A549 (cell line): ENCODE results near the gene PMPCA. TPM values are rescaled to one million over a fixed set of nuclear protein-coding genes. Genes with fewer than 3 reads are reported as not detected.
A peak's percentile ranks its signal among the peaks of the same experiment; 100 is the strongest.

Experiments
- ATAC-seq, 2 experiments: fragments of 200-7000 bp in 1 of 2; fragments of >200 bp in 1 of 2; cut with Nextera tagmentation in 1 of 2; cut with Tn5 transposase in 1 of 2; 3 replicates each; pipeline versions ENCODE4 v1.8.0 to v1.9.1; 2018 to 2020; ENCODE audit warnings: mild to moderate bottlenecking in 1 of 2, moderate library complexity in 1 of 2
- CTCF ChIA-PET: fragments of 300-600 bp; sonication (Branson Sonifier 250); formaldehyde crosslinking; extraction: SDS; loops from one replicate; lab custom pipeline; 2021; ENCODE audit warnings: antibody characterized with exemption, inconsistent platforms; lab: Yijun Ruan, JAX
- POLR2A ChIA-PET: fragments of 350-600 bp; formaldehyde crosslinking; extraction: SDS; loops from one replicate; lab custom pipeline; 2021; ENCODE audit warnings: antibody characterized with exemption, inconsistent platforms; lab: Yijun Ruan, JAX
- DNase-seq, 2 experiments: peaks; one replicate each; pipeline versions ENCODE4 v3.0.0 to v3.0.0-alpha.2; 2011 to 2016; ENCODE audit warnings: low read depth in 1 of 2, low spot score in 1 of 2
- FAIRE-seq: peaks from 2 replicates; lab custom pipeline; 2011; peaks lifted over from hg19 to GRCh38; lab: Jason Lieb, UNC
- H3K27ac ChIP-seq, 2 experiments: fragments of >200 bp; sonication (Bioruptor Twin); formaldehyde crosslinking; 3 replicates each; pipeline ENCODE4 v1.5.1; 2016 to 2017
- H3K4me1 ChIP-seq: fragments of >200 bp; sonication (Bioruptor Twin); formaldehyde crosslinking; 3 replicates; pipeline ENCODE4 v1.6.1; 2016
- H3K4me2 ChIP-seq: fragments of >200 bp; sonication (Bioruptor Twin); formaldehyde crosslinking; 3 replicates; pipeline ENCODE4 v1.6.1; 2016
- H3K4me3 ChIP-seq: fragments of >200 bp; sonication (Bioruptor Twin); formaldehyde crosslinking; 3 replicates; pipeline ENCODE4 v1.5.1; 2016
- H3K9me3 ChIP-seq: fragments of >200 bp; sonication (Bioruptor Twin); formaldehyde crosslinking; 3 replicates; pipeline ENCODE4 v1.6.1; 2016
- BCL3 ChIP-seq: fragments of >200 bp; sonication (Bioruptor Twin); formaldehyde crosslinking; IDR thresholded peaks from 3 replicates; pipeline ENCODE4 v1.6.1; 2016
- BHLHE40 ChIP-seq: IDR thresholded peaks from 2 replicates; pipeline ENCODE4 v1.6.1; 2012; ENCODE audit warnings: low read depth, low read length, inconsistent platforms
- CBX2 ChIP-seq: fragments of 200-600 bp; sonication (generic); IDR thresholded peaks from 2 replicates; pipeline ENCODE4 v1.6.1; 2016; ENCODE audit warnings: low read depth, mild to moderate bottlenecking, borderline replicate concordance
- CEBPB ChIP-seq, 2 experiments: fragments of >200 bp in 1 of 2; sonication (Bioruptor Twin) in 1 of 2; formaldehyde crosslinking in 1 of 2; IDR thresholded peaks; 2 replicates each; pipeline ENCODE4 v1.6.1; 2012 to 2016
- CHD2 ChIP-seq: fragments of 150-350 bp; IDR thresholded peaks from 2 replicates; pipeline ENCODE4 v1.6.1; 2014; ENCODE audit warnings: low read length; ENCODE audit not compliant: partially characterized antibody
- E2F6 ChIP-seq: IDR thresholded peaks from 2 replicates; pipeline ENCODE4 v1.6.1; 2012; ENCODE audit warnings: low read depth, borderline replicate concordance
- EHF ChIP-seq: fragments of 250-450 bp; sonication (Bioruptor Pico); IDR thresholded peaks from 2 replicates; pipeline ENCODE4 v1.5.0; 2020; ENCODE audit warnings: mild to moderate bottlenecking
- ELK1 ChIP-seq: fragments of 150-350 bp; IDR thresholded peaks from 2 replicates; pipeline ENCODE4 v1.6.1; 2014; ENCODE audit warnings: low read depth, mild to moderate bottlenecking, low read length
- EP300 ChIP-seq, 2 experiments: fragments of >200 bp; sonication (Bioruptor Twin); formaldehyde crosslinking; IDR thresholded peaks; 2 replicates in 1 of 2; 3 replicates in 1 of 2; pipeline ENCODE4 v1.6.1; 2016 to 2017
- FOSB ChIP-seq: fragments of 250-450 bp; sonication (Bioruptor Pico); IDR thresholded peaks from 2 replicates; pipeline ENCODE4 v1.5.0; 2020; ENCODE audit warnings: mild to moderate bottlenecking, moderate library complexity
- GATA3 ChIP-seq: IDR thresholded peaks from 2 replicates; pipeline ENCODE4 v1.6.1; 2012; ENCODE audit warnings: borderline replicate concordance
- HDAC2 ChIP-seq: fragments of 200-600 bp; sonication (generic); IDR thresholded peaks from 2 replicates; pipeline ENCODE4 v1.6.1; 2016
- HES2 ChIP-seq: fragments of >200 bp; sonication (Bioruptor Twin); formaldehyde crosslinking; IDR thresholded peaks from 2 replicates; pipeline ENCODE4 v1.6.1; 2016
- HEYL ChIP-seq: fragments of 250-450 bp; sonication (Bioruptor Pico); IDR thresholded peaks from 2 replicates; pipeline ENCODE4 v1.8.0; 2021; ENCODE audit warnings: mild to moderate bottlenecking, moderate library complexity
- JUN ChIP-seq, 2 experiments: fragments of >200 bp; sonication (Bioruptor Twin); formaldehyde crosslinking; IDR thresholded peaks; 2 replicates in 1 of 2; 3 replicates in 1 of 2; pipeline ENCODE4 v1.6.1; 2016 to 2017
- JUNB ChIP-seq: fragments of >200 bp; sonication (Bioruptor Twin); formaldehyde crosslinking; IDR thresholded peaks from 2 replicates; pipeline ENCODE4 v1.6.1; 2016
- KDM1A ChIP-seq: fragments of 200-600 bp; sonication (generic); IDR thresholded peaks from 2 replicates; pipeline ENCODE4 v1.6.1; 2016; ENCODE audit warnings: low read depth, mild to moderate bottlenecking
- KDM5A ChIP-seq: fragments of 200-600 bp; sonication (generic); IDR thresholded peaks from 2 replicates; pipeline ENCODE4 v1.6.1; 2016; ENCODE audit warnings: antibody characterized with exemption, mild to moderate bottlenecking
- MAFK ChIP-seq: fragments of 450-650 bp; IDR thresholded peaks from 2 replicates; pipeline ENCODE4 v1.6.1; 2014; ENCODE audit not compliant: partially characterized antibody
- MYC ChIP-seq: IDR thresholded peaks from 2 replicates; pipeline ENCODE4 v1.6.1; 2012; ENCODE audit warnings: mild to moderate bottlenecking, inconsistent platforms, low read length, improper control_type of control experiment, borderline replicate concordance
- NFE2L2 ChIP-seq: fragments of 150-350 bp; conservative IDR thresholded peaks from 2 replicates; pipeline ENCODE4 v1.6.1; 2014; ENCODE audit warnings: low read length
- NR3C1 ChIP-seq: fragments of >200 bp; sonication (Bioruptor Twin); formaldehyde crosslinking; IDR thresholded peaks from 3 replicates; pipeline ENCODE4 v1.6.1; 2017
- PHF8 ChIP-seq: fragments of 200-600 bp; sonication (generic); IDR thresholded peaks from 2 replicates; pipeline ENCODE4 v1.6.1; 2016; ENCODE audit warnings: low read depth, mild to moderate bottlenecking, antibody characterized with exemption, moderate library complexity, borderline replicate concordance
- POLR2A ChIP-seq: IDR thresholded peaks from 2 replicates; pipeline ENCODE4 v1.6.1; 2012; ENCODE audit warnings: mild to moderate bottlenecking, low read length
- RARB ChIP-seq: fragments of 250-450 bp; sonication (Bioruptor Pico); IDR thresholded peaks from 2 replicates; pipeline ENCODE4 v1.8.0; 2021; ENCODE audit warnings: mild to moderate bottlenecking, moderate library complexity
- RCOR1 ChIP-seq: fragments of 150-350 bp; IDR thresholded peaks from 2 replicates; pipeline ENCODE4 v1.6.1; 2014; ENCODE audit warnings: antibody characterized with exemption, low read length, low read depth
- RNF2 ChIP-seq: fragments of 200-600 bp; sonication (generic); IDR thresholded peaks from 2 replicates; pipeline ENCODE4 v1.6.1; 2016; ENCODE audit warnings: low read depth, mild to moderate bottlenecking, antibody characterized with exemption, moderate library complexity, borderline replicate concordance
- SMC3 ChIP-seq: fragments of >200 bp; sonication (Bioruptor Twin); formaldehyde crosslinking; IDR thresholded peaks from 3 replicates; pipeline ENCODE4 v1.6.1; 2018; ENCODE audit warnings: inconsistent platforms
- USF2 ChIP-seq: fragments of 450-650 bp; IDR thresholded peaks from 2 replicates; pipeline ENCODE4 v1.6.1; 2014; ENCODE audit warnings: antibody characterized with exemption
- ZFP36 ChIP-seq: fragments of 450-650 bp; IDR thresholded peaks from 2 replicates; pipeline ENCODE4 v1.6.1; 2014; ENCODE audit warnings: borderline replicate concordance; ENCODE audit not compliant: partially characterized antibody
- ZNF302 ChIP-seq: fragments of 250-450 bp; sonication (Bioruptor Pico); IDR thresholded peaks from 2 replicates; pipeline ENCODE4 v1.9.0; 2021; ENCODE audit warnings: inconsistent platforms, mild to moderate bottlenecking, moderate library complexity
- WGBS: methylation state at CpG from one replicate; pipeline ENCODE4 v1.1.6; 2017; ENCODE audit errors: missing lambda C conversion rate; 5-methylcytosine and 5-hydroxymethylcytosine counted together
- polyA plus RNA-seq, 4 experiments: library from polyadenylated mRNA; depleted of rRNA in 3 of 4; stranded (reverse); fragments of >200 nt; fragmentation: RNase III in 1 of 4; extraction: RNeasy Plus Mini Kit Qiagen cat#74134 plus additional on column Dnase treatment in 1 of 4; gene quantifications; 2 replicates in 3 of 4; 3 replicates in 1 of 4; pipeline ENCODE4 v1.2.3, GENCODE V29; 2011 to 2017

PMPCA gene
- polyA plus RNA-seq, 2 of the 4 experiments (the other 2 are of a cell fraction): 71.1 to 89.2 TPM

GRCh38 chr9:136456258-136456657 is 45.8 kb downstream of the PMPCA start:
- no peak for ATAC-seq
- FAIRE-seq: no peak
- no peak for DNase-seq
- WGBS: 78% methylated on average over 9 of the region's 9 CpGs
- ChIA-PET CTCF (interaction anchor here (1.2 to 2.0 kb wide), 4 partner anchors 11 to 173 kb away, joined by 3 to 7 read pairs (median 4); no protein-coding TSS in a partner anchor), POLR2A (no interaction called here)
- Histone ChIP-seq H3K4me2 (no peak overlapping the region), H3K9me3 (no peaks in the 10 kb centered on the region), H3K27ac (0 out of 6 replicates have a peak overlapping the region, but pooled peaks of 1 of the 2 experiments have one; percentile 20), H3K4me1 (no peaks in the 10 kb centered on the region), H3K4me3 (no peak overlapping the region)
- TF ChIP-seq E2F6 (no peak), CBX2 (no peak), MAFK (peak; percentile 83)

- ATAC-seq (no peak), FAIRE-seq (no peak), DNase-seq (no peak)
- Histone ChIP-seq H3K4me2 (no peak overlapping the region), H3K4me1 (no peaks in the 10 kb centered on the region), H3K9me3 (no peaks in the 10 kb centered on the region), H3K4me3 (no peak overlapping the region), H3K27ac (no peak overlapping the region)
- CTCF ChIA-PET: interaction anchor here (1.2 to 2.6 kb wide), 3 partner anchors 12 to 57 kb away, joined by 3 to 7 read pairs (median 6); no protein-coding TSS in a partner anchor
- 96% methylated on average over 24 of the region's 24 CpGs for WGBS
- no peak for TF ChIP-seq MYC
- TF ChIP-seq NR3C1: no peak
- TF ChIP-seq HES2: no peak
- no peak for TF ChIP-seq FOSB (CRISPR knock-in tag)
- no peak for TF ChIP-seq ELK1
- no peak for TF ChIP-seq CHD2
- no peak for TF ChIP-seq EP300 (IDR thresholded peaks at IDR 0.05)
- no peak for TF ChIP-seq EHF
- no peak for TF ChIP-seq NFE2L2
- no peak for TF ChIP-seq PHF8
- TF ChIP-seq RCOR1: no peak
- no peak for TF ChIP-seq BHLHE40
- TF ChIP-seq CEBPB (IDR thresholded peaks at IDR 0.05): no peak
- no peak for TF ChIP-seq HEYL (CRISPR knock-in tag)
- no peak for TF ChIP-seq KDM1A
- no peak for TF ChIP-seq POLR2A
- no peak for TF ChIP-seq KDM5A
- TF ChIP-seq SMC3: no peak
- no peak for TF ChIP-seq GATA3
- POLR2A ChIA-PET: no interaction called here
These were observed 46.9 kb downstream of the PMPCA start for GRCh38 chr9:136457326-136457725.

GRCh38 chr9:136459425-136459824 is 49.0 kb downstream of the PMPCA start:
- Histone ChIP-seq H3K4me3 (no peak overlapping the region), H3K27ac (no peak overlapping the region), H3K9me3 (no peaks in the 10 kb centered on the region), H3K4me2 (no peak overlapping the region), H3K4me1 (no peaks in the 10 kb centered on the region)
- ChIA-PET POLR2A (no interaction called here), CTCF (interaction anchor here (1.0 to 2.6 kb wide), 4 partner anchors 14 to 28 kb away, joined by 3 to 7 read pairs (median 5); no protein-coding TSS in a partner anchor)
- FAIRE-seq: no peak
- no peak for DNase-seq
- 96% methylated on average over 28 of the region's 28 CpGs for WGBS
- ATAC-seq: no peak
- TF ChIP-seq BCL3 (no peak), NR3C1 (no peak), FOSB (CRISPR knock-in tag) (no peak), ZFP36 (no peak), EHF (no peak), HDAC2 (no peak), MYC (no peak), CEBPB (IDR thresholded peaks at IDR 0.05) (no peak), GATA3 (no peak), JUNB (no peak), ZNF302 (CRISPR knock-in tag) (no peak), RARB (no peak), CHD2 (no peak), USF2 (no peak), RNF2 (no peak), JUN (IDR thresholded peaks at IDR 0.05) (no peak), POLR2A (no peak), EP300 (IDR thresholded peaks at IDR 0.05) (no peak)
